Loucy (cell line): Measurements from ENCODE around the gene MAML3.

Experiments
- H2AFZ ChIP-seq: fragments of 200-600 bp; sonication (generic); 2 replicates; pipeline ENCODE4 v1.6.0; 2016; ENCODE audit warnings: antibody characterized with exemption, mild to moderate bottlenecking, low read length, moderate library complexity
- H3F3A ChIP-seq: fragments of 200-600 bp; 2 replicates; pipeline ENCODE4 v1.6.0; 2016; ENCODE audit warnings: antibody characterized with exemption, low read depth, mild to moderate bottlenecking
- H3K27me3 ChIP-seq: fragments of 200-600 bp; sonication (generic); 2 replicates; pipeline ENCODE4 v1.6.1; 2014; ENCODE audit warnings: low read length, mild to moderate bottlenecking; ENCODE audit not compliant: insufficient read depth, poor library complexity, severe bottlenecking
- H3K36me3 ChIP-seq: fragments of 200-600 bp; sonication (generic); 2 replicates; pipeline ENCODE4 v1.6.1; 2016; ENCODE audit warnings: low read length; ENCODE audit not compliant: insufficient read depth
- H3K4me1 ChIP-seq: fragments of 200-600 bp; sonication (generic); 2 replicates; pipeline ENCODE4 v1.5.1; 2014; ENCODE audit warnings: low read length, mild to moderate bottlenecking; ENCODE audit not compliant: insufficient read depth, poor library complexity, severe bottlenecking
- H3K4me2 ChIP-seq: fragments of 200-600 bp; sonication (generic); 2 replicates; pipeline ENCODE4 v1.6.0; 2014; ENCODE audit warnings: antibody characterized with exemption, low read length, low read depth, mild to moderate bottlenecking; ENCODE audit not compliant: poor library complexity, severe bottlenecking
- H3K4me3 ChIP-seq: fragments of 200-600 bp; sonication (generic); 2 replicates; pipeline ENCODE4 v1.5.1; 2014; ENCODE audit warnings: low read length, mild to moderate bottlenecking, mixed read lengths; ENCODE audit not compliant: poor library complexity, severe bottlenecking
- H3K79me2 ChIP-seq: fragments of 200-600 bp; sonication (generic); 2 replicates; pipeline ENCODE4 v1.6.1; 2014; ENCODE audit warnings: low read length; ENCODE audit not compliant: insufficient read depth
- H3K9ac ChIP-seq: fragments of 200-600 bp; sonication (generic); 2 replicates; pipeline ENCODE4 v1.6.0; 2014; ENCODE audit warnings: mild to moderate bottlenecking, low read depth, low read length, moderate library complexity; ENCODE audit not compliant: poor library complexity, severe bottlenecking
- H3K9me2 ChIP-seq: fragments of 200-600 bp; sonication (generic); replicated peaks from 2 replicates; pipeline ENCODE4 v1.6.1; 2016; ENCODE audit warnings: low read depth, low read length, mixed read lengths
- H3K9me3 ChIP-seq: fragments of 200-600 bp; sonication (generic); 2 replicates; pipeline ENCODE4 v1.6.1; 2014; ENCODE audit warnings: mild to moderate bottlenecking, antibody characterized with exemption, low read length, low read depth; ENCODE audit not compliant: insufficient read depth
- H4K20me1 ChIP-seq: fragments of 200-600 bp; sonication (generic); 2 replicates; pipeline ENCODE4 v1.6.0; 2014; ENCODE audit warnings: antibody characterized with exemption, low read length, mild to moderate bottlenecking; ENCODE audit not compliant: insufficient read depth, poor library complexity, severe bottlenecking
- CTCF ChIP-seq: fragments of 200-600 bp; sonication (generic); conservative IDR thresholded peaks from 2 replicates; pipeline ENCODE4 v1.5.1; 2014; ENCODE audit warnings: mild to moderate bottlenecking, antibody characterized with exemption, low read length
- EZH2phosphoT487 ChIP-seq: fragments of 200-600 bp; IDR thresholded peaks from 2 replicates; pipeline ENCODE4 v1.6.1; 2018; ENCODE audit warnings: antibody characterized with exemption, mild to moderate bottlenecking, moderate library complexity, borderline replicate concordance

The MAML3 gene

GRCh38 chr4:139781066-139781465, 372.9 kb downstream of the MAML3 start:
- Histone ChIP-seq H3K79me2 (no peaks in the 10 kb centered on the region), H4K20me1 (no peaks in the 10 kb centered on the region), H3K9ac (no peak overlapping the region), H3F3A (no peaks in the 10 kb centered on the region), H3K27me3 (no peaks in the 10 kb centered on the region), H3K4me2 (no peak overlapping the region), H3K9me3 (no peaks in the 10 kb centered on the region), H3K9me2 (no peaks in the 10 kb centered on the region), H3K4me1 (peaks cover 6% of the 10 kb centered on the region), H3K36me3 (no peaks in the 10 kb centered on the region), H3K4me3 (no peak overlapping the region), H2AFZ (no peak overlapping the region)
- no peak for TF ChIP-seq EZH2phosphoT487
- no peak for TF ChIP-seq CTCF

DNA sequence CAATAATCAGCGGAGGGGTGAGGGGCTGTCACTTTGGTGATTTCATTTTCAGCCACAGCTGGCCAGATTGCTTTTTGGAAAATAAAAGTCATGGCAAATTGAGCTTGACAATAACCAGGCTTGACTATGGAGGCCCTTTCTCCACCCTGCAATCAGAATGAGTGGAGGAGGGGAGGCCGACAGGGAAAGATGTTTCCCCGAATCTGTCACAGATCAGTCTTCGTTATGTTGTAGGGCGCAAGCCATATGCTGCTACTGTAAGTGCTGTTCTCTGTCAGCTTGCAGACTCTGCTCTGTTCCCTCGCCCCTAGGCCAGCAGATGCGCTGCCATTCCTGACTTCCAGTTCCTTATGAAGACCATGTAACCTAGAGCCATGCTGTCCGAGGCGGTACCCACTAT, 374.3 kb downstream of the MAML3 start:
- no peaks in the 10 kb centered on the region for H3F3A ChIP-seq
- H3K9me2 ChIP-seq, result no peaks in the 10 kb centered on the region
- H3K9me3 ChIP-seq, result no peaks in the 10 kb centered on the region
- peaks cover 11% of the 10 kb centered on the region for H3K4me1 ChIP-seq
- no peak overlapping the region for H3K4me3 ChIP-seq
- no peaks in the 10 kb centered on the region for H3K79me2 ChIP-seq
- no peak overlapping the region for H3K4me2 ChIP-seq
- H2AFZ ChIP-seq, result no peak overlapping the region
- H4K20me1 ChIP-seq, result no peaks in the 10 kb centered on the region
- no peak overlapping the region for H3K9ac ChIP-seq
- H3K36me3 ChIP-seq, result no peaks in the 10 kb centered on the region
- H3K27me3 ChIP-seq, result no peaks in the 10 kb centered on the region
- no peak for TF ChIP-seq EZH2phosphoT487
- no peak for TF ChIP-seq CTCF

GRCh38 chr4:139777757-139778156, 376.2 kb downstream of the MAML3 start:
- Histone ChIP-seq H3K9me2 (no peaks in the 10 kb centered on the region), H3K79me2 (no peaks in the 10 kb centered on the region), H3K4me1 (peaks cover 11% of the 10 kb centered on the region), H3K4me3 (no peak overlapping the region), H3K36me3 (no peaks in the 10 kb centered on the region), H2AFZ (no peak overlapping the region), H3F3A (no peaks in the 10 kb centered on the region), H3K9ac (no peak overlapping the region), H3K27me3 (no peaks in the 10 kb centered on the region), H3K4me2 (no peak overlapping the region), H3K9me3 (no peaks in the 10 kb centered on the region), H4K20me1 (no peaks in the 10 kb centered on the region)
- no peak for TF ChIP-seq CTCF
- TF ChIP-seq EZH2phosphoT487, result no peak
